ENCODE data around the gene FAM78A.

DNA sequence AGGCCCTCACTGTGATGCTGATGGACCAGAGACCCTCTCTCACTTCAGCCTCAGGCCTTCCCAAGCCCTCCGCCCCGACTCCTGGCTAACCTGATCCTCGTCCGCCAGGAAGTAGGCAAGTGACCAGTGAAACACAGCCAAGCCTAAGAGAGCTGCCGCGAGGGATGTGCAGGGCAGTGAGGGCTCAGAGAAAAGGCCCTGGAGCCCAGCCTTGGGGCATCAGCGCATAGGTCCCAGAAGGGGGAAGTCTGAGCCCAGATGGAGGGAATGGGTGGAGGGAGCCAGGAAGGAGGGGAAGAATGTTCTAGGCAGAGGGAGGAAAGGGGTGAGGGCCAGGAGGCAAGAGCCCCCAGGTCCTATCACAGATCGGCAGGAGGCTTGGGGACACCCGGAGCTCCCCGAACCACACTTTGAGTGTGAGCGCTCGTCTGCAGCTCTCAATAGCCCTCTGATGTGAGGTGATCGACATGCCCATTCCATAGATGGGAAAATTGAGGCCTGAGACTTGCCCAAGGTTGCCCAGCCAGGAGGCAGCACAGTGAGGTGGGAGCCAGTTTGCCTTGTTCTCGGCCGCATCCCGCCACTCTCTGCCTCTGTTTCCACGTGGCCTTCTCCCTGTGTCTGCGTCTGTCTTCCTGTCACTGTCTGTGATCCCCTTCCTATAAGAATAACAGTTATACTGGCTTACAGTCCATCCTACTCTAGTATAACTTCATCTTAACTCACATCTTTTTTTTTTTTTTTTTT is 33.4 kb upstream of the FAM78A start:
- TF ChIP-seq, protein P1, sequence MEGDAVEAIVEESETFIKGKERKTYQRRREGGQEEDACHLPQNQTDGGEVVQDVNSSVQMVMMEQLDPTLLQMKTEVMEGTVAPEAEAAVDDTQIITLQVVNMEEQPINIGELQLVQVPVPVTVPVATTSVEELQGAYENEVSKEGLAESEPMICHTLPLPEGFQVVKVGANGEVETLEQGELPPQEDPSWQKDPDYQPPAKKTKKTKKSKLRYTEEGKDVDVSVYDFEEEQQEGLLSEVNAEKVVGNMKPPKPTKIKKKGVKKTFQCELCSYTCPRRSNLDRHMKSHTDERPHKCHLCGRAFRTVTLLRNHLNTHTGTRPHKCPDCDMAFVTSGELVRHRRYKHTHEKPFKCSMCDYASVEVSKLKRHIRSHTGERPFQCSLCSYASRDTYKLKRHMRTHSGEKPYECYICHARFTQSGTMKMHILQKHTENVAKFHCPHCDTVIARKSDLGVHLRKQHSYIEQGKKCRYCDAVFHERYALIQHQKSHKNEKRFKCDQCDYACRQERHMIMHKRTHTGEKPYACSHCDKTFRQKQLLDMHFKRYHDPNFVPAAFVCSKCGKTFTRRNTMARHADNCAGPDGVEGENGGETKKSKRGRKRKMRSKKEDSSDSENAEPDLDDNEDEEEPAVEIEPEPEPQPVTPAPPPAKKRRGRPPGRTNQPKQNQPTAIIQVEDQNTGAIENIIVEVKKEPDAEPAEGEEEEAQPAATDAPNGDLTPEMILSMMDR (conservative IDR thresholded peaks at IDR 0.05) = no peak
- no peak for TF ChIP-seq ZFX (IDR thresholded peaks at IDR 0.05)
